Fibroblast of skin of abdomen (primary cell): ENCODE data around the gene SETD4.

Experiments
- DNase-seq: peaks from one replicate; pipeline ENCODE4 v3.0.0-alpha.2; 2013

Gene SETD4

GRCh38 chr21:36004441-36004840, 55.9 kb downstream of the SETD4 start:
- DNase-seq = peak; percentile 44

GRCh38 chr21:36003776-36004175, 56.5 kb downstream of the SETD4 start:
- no peak for DNase-seq

GRCh38 chr21:35996217-35996616, 64.1 kb downstream of the SETD4 start:
- DNase-seq = no peak

GRCh38 chr21:35995522-35996088, 64.7 kb downstream of the SETD4 start:
- no peak for DNase-seq

- DNase-seq = no peak
Observed at GRCh38 chr21:35994613-35995012, 65.7 kb downstream of the SETD4 start.

- DNase-seq = no peak
Observed at GRCh38 chr21:35993875-35994490, 66.3 kb downstream of the SETD4 start.

GRCh38 chr21:35991131-35991530, 69.2 kb downstream of the SETD4 start:
- DNase-seq = no peak

- DNase-seq = no peak
Observed at GRCh38 chr21:35990609-35991008, 69.7 kb downstream of the SETD4 start.

GRCh38 chr21:35989138-35989735, 71.1 kb downstream of the SETD4 start:
- DNase-seq = no peak

- no peak for DNase-seq
Observed at GRCh38 chr21:35988416-35989137, 71.7 kb downstream of the SETD4 start.

GRCh38 chr21:35987475-35987874, 72.9 kb downstream of the SETD4 start:
- no peak for DNase-seq

GRCh38 chr21:35984654-35985361, 75.5 kb downstream of the SETD4 start:
- DNase-seq = no peak
